GM12878 (cell line): ENCODE data around the gene CAV1. TPM values are rescaled to one million over a fixed set of nuclear protein-coding genes. Genes with fewer than 3 reads are reported as not detected.

Experiments
- ATAC-seq: fragments of 200-7000 bp; cut with Tn5 transposase; 3 replicates; pipeline ENCODE4 v1.9.1; 2020; ENCODE audit warnings: mild to moderate bottlenecking, moderate library complexity
- BruUV-seq: library from RNA; stranded (reverse); fragments of 400-500 nt; replicated peaks from 2 replicates; lab custom pipeline; 2021; lab: Mats Ljungman, UMichigan
- CTCF ChIA-PET: fragments of 300-600 bp; sonication (Branson Sonifier 250); formaldehyde crosslinking; extraction: SDS; loops from one replicate; lab custom pipeline; 2021; ENCODE audit warnings: inconsistent platforms; lab: Yijun Ruan, JAX
- POLR2A ChIA-PET: fragments of 350-600 bp; formaldehyde crosslinking; extraction: SDS; loops from one replicate; lab custom pipeline; 2021; ENCODE audit warnings: inconsistent platforms; lab: Charles Lee
- RAD21 ChIA-PET: fragments of 300-600 bp; sonication (Branson Sonifier 250); formaldehyde crosslinking; loops from one replicate; lab custom pipeline; 2023; ENCODE audit warnings: antibody characterized with exemption; ENCODE audit not compliant: unreplicated experiment; lab: Charles Lee
- SMC1A ChIA-PET: fragments of 300-600 bp; sonication (Branson Sonifier 250); formaldehyde crosslinking; loops from one replicate; lab custom pipeline; 2023; ENCODE audit not compliant: unreplicated experiment, uncharacterized antibody; lab: Charles Lee
- DNase-seq: peaks from one replicate; pipeline ENCODE4 v3.0.0-alpha.2; 2011; ENCODE audit warnings: low read depth, low spot score
- FAIRE-seq: peaks from 3 replicates; lab custom pipeline; 2011; peaks lifted over from hg19 to GRCh38; lab: Jason Lieb, UNC
- H2AFZ ChIP-seq: 2 replicates; pipeline ENCODE4 v1.6.0; 2011; ENCODE audit warnings: low read depth, low read length, control low read depth; ENCODE audit not compliant: control insufficient read depth
- H3K27ac ChIP-seq: 2 replicates; pipeline ENCODE4 v1.5.1; 2011; ENCODE audit warnings: control low read depth; ENCODE audit not compliant: control insufficient read depth, insufficient read depth
- H3K27me3 ChIP-seq, 2 experiments: replicated peaks in 1 of 2; 2 replicates each; pipeline versions ENCODE4 v1.6.0 to v1.6.1; 2011; ENCODE audit warnings: low read length in 1 of 2; ENCODE audit not compliant: control insufficient read depth in 2 of 2, insufficient read depth in 2 of 2
- H3K36me3 ChIP-seq, 2 experiments: 2 replicates each; pipeline ENCODE4 v1.5.1; 2011; ENCODE audit warnings: low read length in 1 of 2; ENCODE audit not compliant: control insufficient read depth in 2 of 2, insufficient read depth in 2 of 2
- H3K4me1 ChIP-seq: 2 replicates; pipeline ENCODE4 v1.6.1; 2011; ENCODE audit warnings: mild to moderate bottlenecking, low read length, moderate library complexity, mixed read lengths; ENCODE audit not compliant: control insufficient read depth, insufficient read depth
- H3K4me2 ChIP-seq: 2 replicates; pipeline ENCODE4 v1.6.0; 2011; ENCODE audit warnings: control low read depth; ENCODE audit not compliant: control insufficient read depth, insufficient read depth
- H3K4me3 ChIP-seq: fragments of 200-600 bp; sonication (generic); 2 replicates; pipeline ENCODE4 v1.5.1; 2016
- H3K79me2 ChIP-seq: 2 replicates; pipeline ENCODE4 v1.6.0; 2011; ENCODE audit warnings: low read length; ENCODE audit not compliant: control insufficient read depth, insufficient read depth
- H3K9ac ChIP-seq: 2 replicates; pipeline ENCODE4 v1.8.0; 2011; ENCODE audit warnings: low read length, control low read depth, mixed read lengths; ENCODE audit not compliant: control insufficient read depth, insufficient read depth
- H3K9me3 ChIP-seq: replicated peaks from 3 replicates; pipeline ENCODE4 v1.5.1; 2011; ENCODE audit warnings: mild to moderate bottlenecking, low read length; ENCODE audit not compliant: control insufficient read depth, insufficient read depth
- H4K20me1 ChIP-seq: 2 replicates; pipeline ENCODE4 v1.6.0; 2011; ENCODE audit not compliant: control insufficient read depth, insufficient read depth
- CHD4 ChIP-seq: fragments of 200-600 bp; sonication (generic); IDR thresholded peaks from 2 replicates; pipeline ENCODE4 v1.6.1; 2016; ENCODE audit warnings: mild to moderate bottlenecking
- DPF2 ChIP-seq: fragments of 450-650 bp; IDR thresholded peaks from 2 replicates; pipeline ENCODE4 v1.6.1; 2017; ENCODE audit warnings: mild to moderate bottlenecking
- E2F8 ChIP-seq: fragments of 450-650 bp; IDR thresholded peaks from 2 replicates; pipeline ENCODE4 v1.6.1; 2018; ENCODE audit warnings: mild to moderate bottlenecking, low read depth, moderate library complexity; ENCODE audit not compliant: partially characterized antibody
- ESRRA ChIP-seq: IDR thresholded peaks from 2 replicates; pipeline ENCODE4 v1.6.1; 2012; ENCODE audit warnings: mild to moderate bottlenecking, low read length, improper control_type of control experiment
- KDM1A ChIP-seq: fragments of 200-600 bp; sonication (generic); IDR thresholded peaks from 2 replicates; pipeline ENCODE4 v1.6.1; 2016; ENCODE audit warnings: borderline replicate concordance
- MLLT1 ChIP-seq: fragments of 450-650 bp; IDR thresholded peaks from 2 replicates; pipeline ENCODE4 v1.6.1; 2016; ENCODE audit warnings: mild to moderate bottlenecking
- MTA2 ChIP-seq: fragments of 450-650 bp; IDR thresholded peaks from 2 replicates; pipeline ENCODE4 v1.6.1; 2016; ENCODE audit warnings: low read depth, mild to moderate bottlenecking, moderate library complexity
- RB1 ChIP-seq: fragments of 450-650 bp; formaldehyde crosslinking; IDR thresholded peaks from 2 replicates; pipeline ENCODE4 v1.6.1; 2017; ENCODE audit warnings: mild to moderate bottlenecking, borderline replicate concordance
- RFX5 ChIP-seq: IDR thresholded peaks from 2 replicates; pipeline ENCODE4 v1.6.1; 2011; ENCODE audit warnings: low read depth, low read length, improper control_type of control experiment
- STAT1 ChIP-seq: fragments of 450-650 bp; conservative IDR thresholded peaks from 2 replicates; pipeline ENCODE4 v1.6.1; 2014; ENCODE audit warnings: antibody characterized with exemption, mild to moderate bottlenecking
- ZZZ3 ChIP-seq: IDR thresholded peaks from 2 replicates; pipeline ENCODE4 v1.6.1; 2011; ENCODE audit warnings: low read depth; ENCODE audit not compliant: control insufficient read depth, insufficient read length
- WGBS: methylation state at CpG from one replicate; pipeline ENCODE4 v1.1.6; 2016; ENCODE audit warnings: low lambda C conversion rate; ENCODE audit not compliant: insufficient replicate concordance, insufficient coverage; ENCODE audit errors: missing lambda C conversion rate; 5-methylcytosine and 5-hydroxymethylcytosine counted together
- in situ Hi-C: fragments of 300-500 bp; cut with MboI; formaldehyde crosslinking; loops from 9 replicates; pipeline ENCODE4 v1.14.3; 2018; ENCODE audit warnings: mixed read lengths
- intact Hi-C: fragments of 100-400 bp; cut with micrococcal nuclease; formaldehyde crosslinking; loops from one replicate; pipeline ENCODE4 v1.14.2; 2022; ENCODE audit not compliant: unreplicated experiment
- polyA plus RNA-seq, 11 experiments: library from polyadenylated mRNA; depleted of rRNA in 4 of 11; unstranded in 6 of 11; stranded (reverse) in 5 of 11; fragments of >200 nt; fragmentation: Nextera tagmentation in 4 of 11; fragmentation: Illumina TruSeq in 1 of 11; extraction: Ambion mirVana in 4 of 11; extraction: Trizol in 1 of 11; gene quantifications; 1 replicate in 1 of 11; 2 replicates in 10 of 11; pipeline versions ENCODE4 v1.2.1 to v1.2.3, GENCODE V29; 2011 to 2016; ENCODE audit warnings: inconsistent platforms in 2 of 11, missing spikeins in 2 of 11, low read depth in 1 of 11
- total RNA-seq, 4 experiments: library from RNA; depleted of rRNA in 3 of 4; stranded (reverse); fragments of >200 nt in 3 of 4; fragmentation: Illumina TruSeq in 1 of 4; extraction: Trizol in 1 of 4; gene quantifications; 2 replicates each; pipeline versions ENCODE4 v1.2.1 to v1.2.3, GENCODE V29; 2013 to 2021

The CAV1 gene
- total and polyA plus RNA-seq, 10 of the 15 experiments (the other 5 are each of a cell fraction or from before 2014, with no cell fraction given), result 0.45 to 26.5 (median 2.0) TPM

- SMC1A ChIA-PET, result interaction anchor here (1.2 to 1.6 kb wide), 2 partner anchors 16 to 80 kb away, joined by 3 to 4 read pairs; no protein-coding TSS in a partner anchor
- H3K4me1 ChIP-seq, result peaks cover 16% of the 10 kb centered on the region
- WGBS, result 85% methylated on average over 7 of the region's 7 CpGs
- H3K9ac ChIP-seq, result no peak overlapping the region
- intact Hi-C loops (no loop called here), in situ Hi-C loops (no loop called here)
- ATAC-seq (no peak), FAIRE-seq (no peak), DNase-seq (no peak)
- no peaks in the 10 kb centered on the region for H4K20me1 ChIP-seq
- H3K27ac ChIP-seq, result no peak overlapping the region
- POLR2A ChIA-PET, result no interaction called here
- no peaks in the 10 kb centered on the region for H3K9me3 ChIP-seq
- no peak overlapping the region for H3K4me2 ChIP-seq
- H3K79me2 ChIP-seq, result no peaks in the 10 kb centered on the region
- TF ChIP-seq DPF2, result no peak
- TF ChIP-seq STAT1, result no peak
- no peak for TF ChIP-seq ESRRA
- no peak for TF ChIP-seq ZZZ3
- TF ChIP-seq, all 136 proteins: peak for 0
- no TSS peak for BruUV-seq
- ChIA-PET RAD21 (no interaction called here), CTCF (interaction anchor here (1.1 to 3.4 kb wide), 3 partner anchors 17 to 81 kb away, joined by 3 to 8 read pairs (median 4); no protein-coding TSS in a partner anchor)
- Histone ChIP-seq H3K27me3 (no peaks in the 10 kb centered on the region), H3K36me3 (no peaks in the 10 kb centered on the region), H3K4me3 (no peak overlapping the region), H2AFZ (no peak overlapping the region)
These were observed 14.8 kb upstream of the CAV1 start for GRCh38 chr7:116509982-116510579.

- no peaks in the 10 kb centered on the region for H4K20me1 ChIP-seq
- no peak for FAIRE-seq
- H3K4me2 ChIP-seq, result no peak overlapping the region
- TF ChIP-seq RFX5 (no peak), RB1 (no peak), E2F8 (no peak), MLLT1 (no peak), KDM1A (no peak), CHD4 (no peak), MTA2 (no peak)
- TF ChIP-seq, all 136 proteins: peak for 0
- H3K4me3 ChIP-seq, result no peak overlapping the region
- no TSS peak for BruUV-seq
- in situ Hi-C loops (no loop called here), intact Hi-C loops (no loop called here)
- no peak overlapping the region for H3K27ac ChIP-seq
- CTCF ChIA-PET, result interaction anchor here (1.1 to 3.4 kb wide), 3 partner anchors 16 to 80 kb away, joined by 3 to 8 read pairs (median 4); no protein-coding TSS in a partner anchor
- H3K9ac ChIP-seq, result no peak overlapping the region
- H3K79me2 ChIP-seq, result no peaks in the 10 kb centered on the region
- no peak overlapping the region for H2AFZ ChIP-seq
- RAD21 ChIA-PET, result no interaction called here
- DNase-seq (no peak), ATAC-seq (no peak)
- no peaks in the 10 kb centered on the region for H3K9me3 ChIP-seq
- H3K4me1 ChIP-seq, result peaks cover 16% of the 10 kb centered on the region
- POLR2A ChIA-PET, result no interaction called here
- H3K36me3 ChIP-seq, result no peaks in the 10 kb centered on the region
- SMC1A ChIA-PET, result interaction anchor here (0.7 to 2.0 kb wide), 5 partner anchors 9 to 602 kb away, joined by 3 to 5 read pairs (median 3); no protein-coding TSS in a partner anchor
- H3K27me3 ChIP-seq, result no peaks in the 10 kb centered on the region
These were observed 14.0 kb upstream of the CAV1 start for GRCh38 chr7:116510795-116511194.
